WTC11 (cell line): ENCODE measurements around the gene TFEB. TPM values are rescaled to one million over a fixed set of nuclear protein-coding genes. Genes with fewer than 3 reads are reported as not detected.

Source experiments
- ATAC-seq: fragments of 200-7000 bp; cut with Tn5 transposase; 2 replicates; pipeline ENCODE4 v1.10.0; 2021; ENCODE audit warnings: mild to moderate bottlenecking, moderate library complexity
- CTCF ChIA-PET: fragments of 300-600 bp; sonication (Branson Sonifier 250); formaldehyde crosslinking; loops from one replicate; lab custom pipeline; 2021; ENCODE audit warnings: antibody characterized with exemption; lab: Charles Lee
- POLR2A ChIA-PET: fragments of 350-600 bp; sonication (Branson Sonifier 250); formaldehyde crosslinking; loops from one replicate; lab custom pipeline; 2021; ENCODE audit warnings: antibody characterized with exemption; lab: Charles Lee
- DNase-seq: peaks from one replicate; pipeline ENCODE4 v3.0.0; 2021; ENCODE audit warnings: low spot score
- H3K27ac Mint-ChIP-seq: 2 replicates; pipeline ENCODE4 v1.8.0; 2021; ENCODE audit warnings: mixed read lengths
- H3K27me3 Mint-ChIP-seq: 2 replicates; pipeline ENCODE4 v1.8.0; 2021; ENCODE audit warnings: low read depth, mild to moderate bottlenecking, moderate library complexity, mixed read lengths
- H3K36me3 Mint-ChIP-seq: 2 replicates; pipeline ENCODE4 v1.8.0; 2021; ENCODE audit warnings: mixed read lengths
- H3K4me1 Mint-ChIP-seq: 2 replicates; pipeline ENCODE4 v1.8.0; 2022; ENCODE audit warnings: mixed read lengths
- H3K4me3 Mint-ChIP-seq: 2 replicates; pipeline ENCODE4 v1.8.0; 2021; ENCODE audit warnings: mild to moderate bottlenecking, moderate library complexity, mixed read lengths
- H3K9me3 Mint-ChIP-seq: 2 replicates; pipeline ENCODE4 v1.8.0; 2021; ENCODE audit warnings: mixed read lengths
- AFF4 ChIP-seq: sonication (generic); formaldehyde crosslinking; IDR thresholded peaks from 2 replicates; pipeline ENCODE4 v1.8.1; 2023; ENCODE audit warnings: mild to moderate bottlenecking, missing genetic modification reagents, borderline replicate concordance
- AR ChIP-seq: fragments of 250-450 bp; sonication (Bioruptor Pico); IDR thresholded peaks from 2 replicates; pipeline ENCODE4 v1.9.0; 2021; ENCODE audit warnings: mild to moderate bottlenecking
- ATF6 ChIP-seq: sonication (generic); formaldehyde crosslinking; IDR thresholded peaks from 2 replicates; pipeline ENCODE4 v1.8.1; 2023; ENCODE audit warnings: mild to moderate bottlenecking, missing genetic modification reagents
- CTCF ChIP-seq: fragments of 200-600 bp; IDR thresholded peaks from 2 replicates; pipeline ENCODE4 v1.8.0; 2022; ENCODE audit warnings: antibody characterized with exemption
- E2F5 ChIP-seq: sonication (generic); formaldehyde crosslinking; IDR thresholded peaks from 2 replicates; pipeline ENCODE4 v1.8.1; 2022; ENCODE audit warnings: mild to moderate bottlenecking, moderate library complexity, missing genetic modification reagents
- ESRRA ChIP-seq: sonication (generic); formaldehyde crosslinking; IDR thresholded peaks from 2 replicates; pipeline ENCODE4 v1.8.1; 2022; ENCODE audit warnings: mild to moderate bottlenecking, missing genetic modification reagents, borderline replicate concordance
- GRHL2 ChIP-seq: fragments of 250-450 bp; sonication (Bioruptor Pico); IDR thresholded peaks from 2 replicates; pipeline ENCODE4 v1.8.0; 2022; ENCODE audit warnings: mild to moderate bottlenecking, moderate library complexity; ENCODE audit not compliant: insufficient replicate concordance, severe bottlenecking
- IRF2 ChIP-seq: sonication (generic); formaldehyde crosslinking; IDR thresholded peaks from 2 replicates; pipeline ENCODE4 v1.8.0; 2022; ENCODE audit warnings: low read depth, missing genetic modification reagents, borderline replicate concordance
- MLX ChIP-seq: sonication (generic); formaldehyde crosslinking; IDR thresholded peaks from 2 replicates; pipeline ENCODE4 v1.8.1; 2023; ENCODE audit warnings: mild to moderate bottlenecking, missing genetic modification reagents, moderate library complexity
- MXD4 ChIP-seq: fragments of 250-450 bp; sonication (Bioruptor Pico); IDR thresholded peaks from 2 replicates; pipeline ENCODE4 v1.8.0; 2021; ENCODE audit warnings: mild to moderate bottlenecking, moderate library complexity, borderline replicate concordance
- NR3C1 ChIP-seq: sonication (generic); formaldehyde crosslinking; conservative IDR thresholded peaks from 2 replicates; pipeline ENCODE4 v1.8.1; 2023; ENCODE audit warnings: low read depth, mild to moderate bottlenecking, missing genetic modification reagents
- SP1 ChIP-seq: sonication (generic); formaldehyde crosslinking; conservative IDR thresholded peaks from 2 replicates; pipeline ENCODE4 v1.8.1; 2022; ENCODE audit warnings: missing genetic modification reagents
- TP53 ChIP-seq: sonication (generic); formaldehyde crosslinking; IDR thresholded peaks from 2 replicates; pipeline ENCODE4 v1.8.1; 2023; ENCODE audit warnings: mild to moderate bottlenecking, missing genetic modification reagents
- ZBTB21 ChIP-seq: sonication (generic); formaldehyde crosslinking; IDR thresholded peaks from 2 replicates; pipeline ENCODE4 v1.8.1; 2023; ENCODE audit warnings: mild to moderate bottlenecking, missing genetic modification reagents, borderline replicate concordance
- ZNF219 ChIP-seq: sonication (generic); formaldehyde crosslinking; IDR thresholded peaks from 2 replicates; pipeline ENCODE4 v1.8.0; 2023; ENCODE audit warnings: missing genetic modification reagents, mild to moderate bottlenecking, borderline replicate concordance
- ZNF396 ChIP-seq: fragments of 250-450 bp; sonication (Bioruptor Pico); IDR thresholded peaks from 2 replicates; pipeline ENCODE4 v1.8.0; 2021; ENCODE audit warnings: mild to moderate bottlenecking, moderate library complexity, borderline replicate concordance
- ZNF671 ChIP-seq: fragments of 250-450 bp; sonication (Bioruptor Pico); IDR thresholded peaks from 2 replicates; pipeline ENCODE4 v1.8.0; 2021; ENCODE audit warnings: mild to moderate bottlenecking
- total RNA-seq: library from RNA; stranded (reverse); gene quantifications from 3 replicates; pipeline ENCODE4 v1.2.3, GENCODE V29; 2021

Gene TFEB
- total RNA-seq, 1 experiment from 2014 or later: 3.9 TPM

- Mint-ChIP-seq H3K36me3 (no peaks in the 10 kb centered on the region), H3K9me3 (no peaks in the 10 kb centered on the region), H3K4me1 (peaks cover 15% of the 10 kb centered on the region), H3K27me3 (no peaks in the 10 kb centered on the region), H3K27ac (no peak overlapping the region), H3K4me3 (no peak overlapping the region)
- ATAC-seq: no peak
- no peak for DNase-seq
- TF ChIP-seq IRF2 (CRISPR knock-in tag): no peak
- TF ChIP-seq ATF6 (CRISPR knock-in tag): no peak
- no peak for TF ChIP-seq AR (CRISPR knock-in tag)
- no peak for TF ChIP-seq ZBTB21 (CRISPR knock-in tag)
- TF ChIP-seq CTCF: no peak
- POLR2A ChIA-PET: no interaction called here
- CTCF ChIA-PET: interaction anchor here (1.4 to 4.6 kb wide), 5 partner anchors 9 to 337 kb away, joined by 4 to 39 read pairs (median 25); partner anchors contain the start of genes TFEB and TOMM6
Measured at GRCh38 chr6:41704028-41704427, 31.4 kb downstream of the TFEB start.

GRCh38 chr6:41702771-41703494 lies 32.5 kb downstream of the TFEB start:
- no peak overlapping the region for H3K4me3 Mint-ChIP-seq
- H3K36me3 Mint-ChIP-seq: no peaks in the 10 kb centered on the region
- ChIA-PET POLR2A (no interaction called here), CTCF (interaction anchor here (0.5 to 0.6 kb wide), 2 partner anchors 85 to 390 kb away, joined by 3 read pairs; no protein-coding TSS in a partner anchor)
- no peaks in the 10 kb centered on the region for H3K9me3 Mint-ChIP-seq
- H3K27me3 Mint-ChIP-seq: no peaks in the 10 kb centered on the region
- no peak for ATAC-seq
- DNase-seq: no peak
- H3K4me1 Mint-ChIP-seq: peaks cover 15% of the 10 kb centered on the region
- H3K27ac Mint-ChIP-seq: no peak overlapping the region
- TF ChIP-seq ESRRA (CRISPR knock-in tag) (no peak), SP1 (CRISPR knock-in tag) (no peak), MXD4 (CRISPR knock-in tag) (no peak), ZNF396 (CRISPR knock-in tag) (no peak), CTCF (no peak), ZNF671 (no peak), ZNF219 (CRISPR knock-in tag) (no peak), E2F5 (CRISPR knock-in tag) (no peak), GRHL2 (CRISPR knock-in tag) (no peak), NR3C1 (CRISPR knock-in tag) (no peak), TP53 (no peak), MLX (CRISPR knock-in tag) (no peak), AFF4 (no peak)
